ENCODE data around the gene MRAP2. TPM values are rescaled to one million over a fixed set of nuclear protein-coding genes. Genes with fewer than 3 reads are reported as not detected.

MRAP2 gene
- total RNA-seq, 1 experiment from 2014 or later, result 4.9 TPM

DNA sequence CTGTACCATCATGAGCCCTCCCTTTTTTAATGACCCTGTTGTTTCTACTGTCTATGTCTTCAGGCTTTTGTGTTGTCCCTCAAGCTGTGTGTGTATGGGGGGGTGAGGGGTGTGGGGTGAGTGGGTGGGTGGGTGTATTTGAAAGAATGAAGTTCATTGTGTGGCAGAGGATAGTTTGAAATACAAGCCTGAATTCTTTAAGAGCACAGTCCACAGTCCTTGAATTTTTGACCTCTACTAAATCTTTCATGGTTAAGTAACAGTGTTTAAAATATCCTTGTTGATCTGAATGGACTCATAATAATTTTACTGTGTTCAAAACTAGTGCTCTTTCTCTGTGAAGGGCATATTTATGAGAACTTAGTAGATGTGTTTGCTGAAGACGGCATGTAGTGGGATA, 10.0 kb downstream of the MRAP2 start (continued):
- TF ChIP-seq PRDM15 (CRISPR knock-in tag; IDR thresholded peaks at IDR 0.05), result no peak
- TF ChIP-seq CREM (CRISPR knock-in tag; IDR thresholded peaks at IDR 0.05), result no peak
- no peak for TF ChIP-seq ZNF219 (CRISPR knock-in tag; IDR thresholded peaks at IDR 0.05; ENCODE audit: borderline replicate concordance)
- TF ChIP-seq, protein P1, sequence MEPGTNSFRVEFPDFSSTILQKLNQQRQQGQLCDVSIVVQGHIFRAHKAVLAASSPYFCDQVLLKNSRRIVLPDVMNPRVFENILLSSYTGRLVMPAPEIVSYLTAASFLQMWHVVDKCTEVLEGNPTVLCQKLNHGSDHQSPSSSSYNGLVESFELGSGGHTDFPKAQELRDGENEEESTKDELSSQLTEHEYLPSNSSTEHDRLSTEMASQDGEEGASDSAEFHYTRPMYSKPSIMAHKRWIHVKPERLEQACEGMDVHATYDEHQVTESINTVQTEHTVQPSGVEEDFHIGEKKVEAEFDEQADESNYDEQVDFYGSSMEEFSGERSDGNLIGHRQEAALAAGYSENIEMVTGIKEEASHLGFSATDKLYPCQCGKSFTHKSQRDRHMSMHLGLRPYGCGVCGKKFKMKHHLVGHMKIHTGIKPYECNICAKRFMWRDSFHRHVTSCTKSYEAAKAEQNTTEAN (CRISPR knock-in tag; IDR thresholded peaks at IDR 0.05), result no peak
- TF ChIP-seq MXD4 (CRISPR knock-in tag; IDR thresholded peaks at IDR 0.05; ENCODE audit: borderline replicate concordance), result no peak
- TF ChIP-seq ZNF416 (CRISPR knock-in tag; IDR thresholded peaks at IDR 0.05), result no peak
- no peak for TF ChIP-seq ARID4B (CRISPR knock-in tag; IDR thresholded peaks at IDR 0.05; ENCODE audit: borderline replicate concordance)
- TF ChIP-seq ERG (CRISPR knock-in tag; IDR thresholded peaks at IDR 0.05), result no peak
- no peak for TF ChIP-seq NR3C1 (CRISPR knock-in tag; conservative IDR thresholded peaks at IDR 0.05; ENCODE audit: low read depth)
- no peak for TF ChIP-seq TP53 (CRISPR knock-in tag; IDR thresholded peaks at IDR 0.05)
- no peak for TF ChIP-seq FOXP1 (CRISPR knock-in tag; IDR thresholded peaks at IDR 0.05; ENCODE audit: borderline replicate concordance)
- TF ChIP-seq, protein P2, sequence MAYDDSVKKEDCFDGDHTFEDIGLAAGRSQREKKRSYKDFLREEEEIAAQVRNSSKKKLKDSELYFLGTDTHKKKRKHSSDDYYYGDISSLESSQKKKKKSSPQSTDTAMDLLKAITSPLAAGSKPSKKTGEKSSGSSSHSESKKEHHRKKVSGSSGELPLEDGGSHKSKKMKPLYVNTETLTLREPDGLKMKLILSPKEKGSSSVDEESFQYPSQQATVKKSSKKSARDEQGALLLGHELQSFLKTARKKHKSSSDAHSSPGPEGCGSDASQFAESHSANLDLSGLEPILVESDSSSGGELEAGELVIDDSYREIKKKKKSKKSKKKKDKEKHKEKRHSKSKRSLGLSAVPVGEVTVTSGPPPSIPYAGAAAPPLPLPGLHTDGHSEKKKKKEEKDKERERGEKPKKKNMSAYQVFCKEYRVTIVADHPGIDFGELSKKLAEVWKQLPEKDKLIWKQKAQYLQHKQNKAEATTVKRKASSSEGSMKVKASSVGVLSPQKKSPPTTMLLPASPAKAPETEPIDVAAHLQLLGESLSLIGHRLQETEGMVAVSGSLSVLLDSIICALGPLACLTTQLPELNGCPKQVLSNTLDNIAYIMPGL (CRISPR knock-in tag; IDR thresholded peaks at IDR 0.05), result no peak

DNA sequence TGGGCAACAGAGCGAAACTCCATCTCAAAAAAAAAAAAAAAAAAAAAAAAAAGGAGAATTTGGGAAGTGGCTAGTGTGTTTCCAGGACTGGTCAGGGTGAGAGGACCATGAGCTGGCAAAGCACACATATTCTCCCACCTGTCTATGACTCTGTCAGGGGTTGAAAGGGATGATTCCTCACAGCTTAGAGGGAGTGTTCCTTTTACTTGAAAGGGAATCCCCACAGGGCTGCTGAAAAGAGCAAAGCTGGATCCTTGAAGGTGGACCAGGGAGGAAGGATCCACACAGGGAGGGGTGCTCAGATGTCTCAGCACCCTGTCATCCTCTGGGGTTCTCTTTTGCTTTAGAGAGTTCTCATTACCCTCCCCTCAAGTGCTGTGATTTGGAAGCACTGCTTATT, 13.2 kb downstream of the MRAP2 start:
- DNase-seq (ENCODE audit: low spot score) (no peak), ATAC-seq (peak; percentile 48)
- ChIA-PET CTCF (interaction anchor here (0.6 kb wide), 1 partner anchor 416 kb away, joined by 5 read pairs; no protein-coding TSS in a partner anchor), POLR2A (interaction anchor here (0.7 kb wide), 2 partner anchors 116 to 147 kb away, joined by 3 to 12 read pairs; no protein-coding TSS in a partner anchor)
- Mint-ChIP-seq H3K36me3 (peaks cover 3% of the 10 kb centered on the region; the same call in 1 of the 2 replicates), H3K27me3 (ENCODE audit: low read depth) (no peaks in the 10 kb centered on the region), H3K27ac (no peak overlapping the region), H3K9me3 (peaks cover 6% of the 10 kb centered on the region), H3K4me1 (peaks cover 9% of the 10 kb centered on the region), H3K4me3 (no peak overlapping the region)
- TF ChIP-seq FOXP1 (CRISPR knock-in tag; IDR thresholded peaks at IDR 0.05; ENCODE audit: borderline replicate concordance), result no peak
- TF ChIP-seq ESRRA (CRISPR knock-in tag; IDR thresholded peaks at IDR 0.05; ENCODE audit: borderline replicate concordance), result no peak
- TF ChIP-seq HMGA2 (CRISPR knock-in tag; IDR thresholded peaks at IDR 0.05), result no peak
- TF ChIP-seq, protein P3, sequence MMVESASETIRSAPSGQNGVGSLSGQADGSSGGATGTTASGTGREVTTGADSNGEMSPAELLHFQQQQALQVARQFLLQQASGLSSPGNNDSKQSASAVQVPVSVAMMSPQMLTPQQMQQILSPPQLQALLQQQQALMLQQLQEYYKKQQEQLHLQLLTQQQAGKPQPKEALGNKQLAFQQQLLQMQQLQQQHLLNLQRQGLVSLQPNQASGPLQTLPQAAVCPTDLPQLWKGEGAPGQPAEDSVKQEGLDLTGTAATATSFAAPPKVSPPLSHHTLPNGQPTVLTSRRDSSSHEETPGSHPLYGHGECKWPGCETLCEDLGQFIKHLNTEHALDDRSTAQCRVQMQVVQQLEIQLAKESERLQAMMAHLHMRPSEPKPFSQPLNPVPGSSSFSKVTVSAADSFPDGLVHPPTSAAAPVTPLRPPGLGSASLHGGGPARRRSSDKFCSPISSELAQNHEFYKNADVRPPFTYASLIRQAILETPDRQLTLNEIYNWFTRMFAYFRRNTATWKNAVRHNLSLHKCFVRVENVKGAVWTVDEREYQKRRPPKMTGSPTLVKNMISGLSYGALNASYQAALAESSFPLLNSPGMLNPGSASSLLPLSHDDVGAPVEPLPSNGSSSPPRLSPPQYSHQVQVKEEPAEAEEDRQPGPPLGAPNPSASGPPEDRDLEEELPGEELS (CRISPR knock-in tag; IDR thresholded peaks at IDR 0.05), result no peak
- TF ChIP-seq CDX4 (CRISPR knock-in tag; IDR thresholded peaks at IDR 0.05; ENCODE audit: borderline replicate concordance), result no peak
- no peak for TF ChIP-seq SMAD4 (CRISPR knock-in tag; IDR thresholded peaks at IDR 0.05)
- no peak for TF ChIP-seq ZNF138 (CRISPR knock-in tag; conservative IDR thresholded peaks at IDR 0.05)
- TF ChIP-seq SOX15 (CRISPR knock-in tag; IDR thresholded peaks at IDR 0.05), result no peak
- no peak for TF ChIP-seq NR2C2 (CRISPR knock-in tag; IDR thresholded peaks at IDR 0.05)
- TF ChIP-seq, protein P1 (CRISPR knock-in tag; IDR thresholded peaks at IDR 0.05), result no peak

All from WTC11 (cell line).